GM19239 (cell line): ENCODE results near the gene GRIK2.

ENCODE experiments used
- DNase-seq: peaks from one replicate; pipeline ENCODE4 v3.0.0; 2011; ENCODE audit warnings: low spot score; ENCODE audit not compliant: insufficient read length
- FAIRE-seq: peaks from 2 replicates; lab custom pipeline; 2011; peaks lifted over from hg19 to GRCh38; lab: Jason Lieb, UNC

The GRIK2 gene

DNA sequence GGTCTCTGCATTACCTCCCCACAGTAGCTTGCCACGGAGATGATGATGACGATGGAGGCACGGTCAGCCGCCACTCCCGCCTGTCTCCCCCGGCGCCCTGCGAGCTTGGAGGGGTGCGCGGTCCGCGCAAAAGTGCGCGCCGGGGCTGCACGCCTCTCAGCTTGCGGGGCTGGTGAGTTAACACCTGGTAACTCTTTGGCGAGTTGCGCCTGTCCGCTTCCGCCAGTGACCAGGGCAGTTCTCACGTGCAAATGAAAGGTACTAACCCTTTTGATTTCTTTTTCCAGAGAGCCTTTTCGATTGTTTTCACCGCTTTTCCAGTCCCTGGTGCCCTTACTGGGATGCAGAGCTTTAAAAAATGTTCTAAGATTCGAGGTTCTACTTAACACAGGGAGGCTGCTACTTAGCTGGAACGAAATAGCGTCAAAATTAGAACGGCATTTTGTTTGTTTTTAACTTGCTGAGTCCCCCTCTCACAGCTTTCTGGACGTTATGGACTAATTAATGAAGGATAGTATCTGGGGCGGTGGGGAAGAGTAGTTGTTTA, 6.2 kb downstream of the GRIK2 start:
- no peak for FAIRE-seq
- no peak for DNase-seq

- FAIRE-seq, result no peak
- DNase-seq, result no peak
Observed at GRCh38 chr6:101400326-101401135, 7.0 kb downstream of the GRIK2 start.

DNA sequence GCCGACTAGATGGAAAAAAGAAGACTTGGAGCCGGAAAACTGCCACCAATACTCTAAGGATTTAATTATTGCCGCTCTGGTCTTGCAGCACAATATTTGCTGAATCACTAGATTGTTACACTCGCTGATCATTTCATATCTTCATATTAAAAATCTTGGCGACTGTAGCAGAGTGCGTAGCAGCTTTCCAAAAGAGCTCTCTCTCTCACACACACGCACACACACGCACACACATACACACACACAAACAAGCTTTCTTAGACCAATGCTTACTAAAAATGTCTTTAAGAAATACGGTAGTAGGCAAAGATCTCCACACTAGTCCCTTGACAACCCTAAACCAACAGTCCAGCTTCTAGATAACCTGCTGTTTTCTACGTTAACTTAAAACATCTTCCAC, 7.7 kb downstream of the GRIK2 start:
- no peak for DNase-seq
- no peak for FAIRE-seq

GRCh38 chr6:101401792-101402621, 8.5 kb downstream of the GRIK2 start:
- FAIRE-seq, result no peak
- DNase-seq, result no peak

DNA sequence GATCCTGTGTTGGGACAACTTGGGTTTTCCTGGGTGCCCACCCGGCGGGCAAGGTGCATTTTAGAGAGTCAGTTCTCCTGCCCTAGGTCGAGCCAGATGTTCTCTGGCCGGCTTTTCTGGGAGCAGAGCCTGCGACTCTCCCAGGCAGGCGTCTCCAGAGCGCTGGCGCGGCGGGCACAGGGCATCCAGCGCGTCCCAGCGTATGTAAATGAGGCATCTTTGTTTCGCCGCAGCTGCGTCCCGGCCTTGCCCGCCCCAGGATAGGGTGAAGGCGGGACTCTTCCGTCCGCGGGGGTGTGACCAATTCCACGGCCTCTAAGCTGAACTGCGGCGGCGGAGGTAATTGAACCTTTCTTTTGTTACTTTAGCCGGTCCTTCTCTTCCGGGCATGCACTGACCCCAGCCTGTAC, 9.1 kb downstream of the GRIK2 start:
- no peak for DNase-seq
- FAIRE-seq, result no peak

DNA sequence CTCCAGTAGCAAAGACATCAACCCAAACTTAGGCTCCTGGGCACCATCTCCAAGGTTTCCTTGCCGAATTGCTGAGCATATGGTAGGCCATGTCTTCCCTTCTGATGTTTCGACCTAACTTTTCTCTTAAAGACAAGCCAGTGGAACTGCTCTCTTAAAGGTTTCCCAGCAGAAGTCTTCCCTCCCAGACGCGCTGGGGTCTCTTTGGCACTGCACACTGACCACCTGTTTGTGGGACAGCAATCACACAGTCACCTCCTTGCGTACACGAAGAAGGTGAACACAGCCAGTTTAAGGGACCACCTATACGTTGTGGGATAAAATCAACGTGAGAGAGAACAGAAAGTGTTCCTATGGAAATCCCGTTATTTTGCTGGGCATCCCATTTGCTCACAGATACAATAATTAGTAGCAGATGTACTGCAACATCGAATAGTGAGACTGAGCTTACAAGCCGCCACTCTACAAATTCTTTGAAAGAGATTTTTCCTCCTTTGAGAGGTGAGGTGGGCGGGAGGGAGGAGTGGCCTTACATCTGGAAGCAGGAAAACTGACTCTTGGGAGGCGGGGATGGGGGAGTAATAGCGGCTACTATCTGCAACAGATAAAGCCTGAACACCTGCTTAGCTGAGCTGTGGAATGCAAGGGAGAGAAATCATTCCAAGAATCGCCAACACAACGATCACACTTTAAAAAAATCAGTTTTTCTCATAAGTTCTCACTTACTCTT, 9.9 kb downstream of the GRIK2 start:
- FAIRE-seq (no peak), DNase-seq (no peak)

DNA sequence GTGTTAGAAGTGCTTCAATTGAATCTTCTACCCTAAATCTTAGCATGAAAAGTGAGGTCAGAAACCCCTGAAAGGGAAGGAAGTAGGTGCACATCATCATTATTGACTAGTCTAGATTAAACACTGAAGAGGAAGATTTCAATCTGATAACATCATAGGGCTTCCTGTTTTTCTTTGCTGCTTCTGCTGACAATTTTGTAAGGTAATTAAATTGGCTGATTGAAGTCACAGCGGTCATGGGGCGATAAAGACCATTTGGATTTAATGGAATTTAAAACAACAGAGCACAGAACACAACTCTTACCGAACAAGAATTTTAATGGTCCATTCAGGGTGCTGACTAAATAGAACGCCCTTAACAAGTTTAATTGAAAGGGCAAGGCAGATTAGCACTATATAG, 11.3 kb downstream of the GRIK2 start:
- DNase-seq (no peak), FAIRE-seq (no peak)

- DNase-seq, result no peak
- no peak for FAIRE-seq
Observed at GRCh38 chr6:101413773-101414172, 20.3 kb downstream of the GRIK2 start.

DNA sequence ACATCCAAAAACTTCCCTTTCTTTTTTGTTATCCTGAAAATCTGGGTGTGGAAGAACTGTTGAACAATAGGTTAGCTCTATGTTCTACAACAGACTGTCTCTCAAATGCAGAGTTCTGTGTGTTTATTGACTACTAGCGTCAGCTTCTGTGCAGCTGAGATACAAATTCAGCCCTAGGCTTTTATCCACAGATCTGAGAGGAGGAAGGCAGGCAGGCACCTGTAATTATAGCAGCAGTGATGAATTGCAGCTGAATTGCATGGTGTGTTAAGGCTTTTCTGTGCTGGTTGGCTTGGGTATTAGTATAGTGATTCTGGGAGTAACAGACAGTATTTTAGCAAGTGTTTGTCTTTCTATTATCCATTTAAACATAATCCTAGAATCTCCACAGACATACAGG, 24.4 kb downstream of the GRIK2 start:
- FAIRE-seq, result no peak
- DNase-seq, result no peak

DNA sequence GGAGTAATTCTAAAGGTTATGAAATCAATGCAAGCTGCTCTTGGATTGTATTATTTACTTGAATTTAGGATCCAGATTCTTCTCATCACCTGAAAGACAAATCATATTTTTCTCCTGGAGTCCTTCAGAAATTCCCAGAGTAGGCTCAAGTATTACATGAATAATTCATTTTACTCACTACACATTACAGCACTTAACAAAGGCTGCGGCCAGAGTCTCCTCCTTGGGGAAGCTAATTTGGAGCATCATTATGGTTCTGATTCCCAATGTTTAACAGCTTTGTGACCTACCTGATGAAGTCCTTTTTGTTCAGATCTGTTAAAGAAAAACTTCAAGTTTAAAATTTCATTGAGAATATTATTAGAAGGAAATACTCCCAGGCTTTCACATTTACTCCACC, 28.7 kb downstream of the GRIK2 start:
- FAIRE-seq (no peak), DNase-seq (no peak)

GRCh38 chr6:101422811-101423210, 29.3 kb downstream of the GRIK2 start:
- DNase-seq (no peak), FAIRE-seq (no peak)

GRCh38 chr6:101429270-101429669, 35.8 kb downstream of the GRIK2 start:
- no peak for FAIRE-seq
- DNase-seq, result no peak

DNA sequence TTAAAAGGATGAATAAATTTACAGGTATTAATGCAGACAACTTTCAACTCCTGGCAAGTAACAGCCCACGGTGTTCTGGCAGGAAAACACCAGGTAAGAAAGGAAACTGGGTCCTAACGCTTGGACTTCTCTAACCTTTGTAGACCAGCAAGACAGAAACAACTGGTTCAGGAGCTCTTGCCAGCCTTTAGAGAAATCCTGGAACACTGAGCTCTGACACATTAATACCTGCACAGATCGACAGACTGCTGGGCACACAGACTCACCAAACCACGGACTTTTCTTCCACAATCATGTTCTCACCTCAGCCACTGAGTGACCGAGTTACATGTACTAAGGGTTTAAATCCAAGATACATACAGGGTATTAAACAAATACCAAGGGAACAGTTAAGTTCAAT, 36.3 kb downstream of the GRIK2 start:
- FAIRE-seq (no peak), DNase-seq (no peak)

DNA sequence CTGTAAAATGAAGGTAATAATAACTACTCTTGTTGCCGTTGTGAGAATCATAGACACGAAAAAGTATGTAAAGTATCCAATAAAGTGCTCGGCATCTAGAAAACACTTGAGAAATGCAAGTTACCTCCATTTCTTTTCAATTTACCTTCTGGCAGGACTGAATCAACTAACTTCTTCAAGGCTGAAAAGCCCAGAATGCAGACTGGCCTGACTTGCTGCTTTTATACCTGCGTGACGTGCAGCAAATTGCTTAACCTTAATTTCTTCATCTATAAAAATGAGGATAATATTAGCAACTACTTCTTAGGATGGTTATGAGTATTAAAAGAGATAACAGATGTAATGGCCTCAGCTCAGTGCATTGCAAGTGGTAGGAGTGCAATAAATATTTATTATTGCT, 39.6 kb downstream of the GRIK2 start:
- DNase-seq (no peak), FAIRE-seq (no peak)

DNA sequence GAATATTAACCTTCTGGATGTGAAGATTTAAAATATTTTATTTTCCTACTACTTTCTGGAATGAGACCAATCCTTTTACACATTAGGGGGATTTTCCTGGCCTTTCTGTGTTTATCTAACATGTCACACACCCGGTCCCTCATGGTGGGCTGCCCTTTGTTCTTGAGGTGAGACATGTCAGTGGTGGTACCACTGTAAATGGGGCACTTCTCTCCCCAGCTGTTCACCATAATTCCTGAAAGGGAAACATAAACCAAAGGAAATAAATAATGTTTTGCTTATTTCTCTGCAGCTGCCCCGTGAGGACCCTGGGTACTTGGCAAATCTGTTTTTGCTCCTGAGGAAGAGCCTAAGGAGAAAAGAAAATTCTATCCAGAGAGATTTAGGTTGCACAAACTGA, 41.1 kb downstream of the GRIK2 start:
- FAIRE-seq (no peak), DNase-seq (no peak)

- FAIRE-seq (no peak), DNase-seq (no peak)
Observed at GRCh38 chr6:101435038-101435437, 41.5 kb downstream of the GRIK2 start.

GRCh38 chr6:101439790-101440189, 46.3 kb downstream of the GRIK2 start:
- FAIRE-seq (no peak), DNase-seq (no peak)

DNA sequence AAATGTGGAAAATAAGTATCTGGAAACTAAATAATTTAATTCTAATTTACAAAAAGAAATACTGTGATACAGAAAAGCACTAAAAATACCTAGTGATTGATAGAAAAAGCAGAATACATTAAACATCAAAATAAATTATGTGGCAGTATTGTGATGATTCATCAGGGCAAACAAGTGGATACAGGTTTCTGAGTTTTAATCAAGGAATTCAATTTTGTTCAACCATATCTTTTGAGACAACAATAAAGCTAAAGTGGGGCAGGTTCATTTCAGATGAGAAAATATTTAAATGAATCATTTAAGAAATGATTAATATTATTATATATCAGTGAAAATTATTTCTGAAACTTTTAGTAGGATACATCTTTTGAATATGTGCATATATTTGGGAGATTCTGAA, 49.8 kb downstream of the GRIK2 start:
- DNase-seq, result no peak
- FAIRE-seq, result no peak

DNA sequence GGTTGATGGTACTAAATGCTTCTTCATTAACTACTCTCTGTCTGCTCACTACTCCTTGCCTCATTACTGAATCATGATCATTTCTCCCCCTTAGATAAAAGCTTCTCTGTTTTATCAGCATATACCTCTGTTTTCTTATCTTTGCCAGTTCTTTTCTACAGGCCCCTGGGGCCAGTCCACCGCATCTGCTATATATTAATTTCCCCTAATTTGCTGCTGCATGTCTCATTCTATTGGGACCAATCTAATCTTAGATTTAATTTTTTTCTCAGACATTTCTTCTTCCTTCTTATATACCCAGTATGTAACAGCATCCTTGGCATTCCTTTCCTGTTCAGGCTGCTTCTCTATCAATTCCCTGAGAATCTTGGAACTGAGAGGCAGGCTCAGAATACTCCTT, 51.2 kb downstream of the GRIK2 start:
- FAIRE-seq (no peak), DNase-seq (no peak)

GRCh38 chr6:101445527-101445926, 52.0 kb downstream of the GRIK2 start:
- FAIRE-seq (no peak), DNase-seq (no peak)

DNA sequence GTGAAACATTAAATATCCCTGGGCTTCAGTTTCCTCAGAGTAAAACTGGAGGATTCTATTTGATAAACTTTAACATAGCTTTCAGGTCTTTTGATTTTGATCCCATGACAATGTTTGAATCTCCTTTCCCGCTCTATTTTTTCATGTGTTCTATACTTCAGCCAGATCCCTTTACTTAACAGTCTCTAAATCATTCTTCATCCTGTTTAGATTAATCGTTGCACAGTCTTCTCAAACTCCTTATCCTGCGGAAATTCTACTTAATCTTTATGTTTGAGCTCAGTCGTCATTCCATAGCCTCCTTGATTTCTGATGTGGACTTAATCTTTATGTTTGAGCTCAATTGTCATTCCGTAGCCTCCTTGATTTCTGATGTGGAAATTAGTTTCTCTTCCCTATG, 57.4 kb downstream of the GRIK2 start:
- no peak for FAIRE-seq
- DNase-seq, result no peak
